ENCODE measurements around the gene COA1.

COA1 gene

GRCh38 chr7:43757073-43757720, 27.9 kb upstream of the COA1 start:
- H3K4me1 ChIP-seq (ENCODE audit: insufficient read depth, low read length) = peaks cover 12% of the 10 kb centered on the region; the same call in 1 of the 2 replicates
- H3K27ac ChIP-seq (ENCODE audit: low read depth, low read length) = no peak overlapping the region
- H3K27me3 ChIP-seq (ENCODE audit: insufficient read depth, low read length) = peaks cover 39% of the 10 kb centered on the region
- H3K36me3 ChIP-seq (ENCODE audit: insufficient read depth, low read length) = no peaks in the 10 kb centered on the region
- H3K4me3 ChIP-seq (ENCODE audit: low read length) = peak overlapping the region; percentile 81; the same call in 1 of the 2 replicates
- H3K9me3 ChIP-seq (ENCODE audit: insufficient read depth, low read depth, low read length) = no peaks in the 10 kb centered on the region
- no peak overlapping the region for H3K9ac ChIP-seq (ENCODE audit: low read depth, low read length)
- WGBS = 90% methylated on average over 2 of the region's 2 CpGs

GRCh38 chr7:43756368-43757072, 27.2 kb upstream of the COA1 start:
- H3K36me3 ChIP-seq (ENCODE audit: insufficient read depth, low read length) = no peaks in the 10 kb centered on the region
- peaks cover 10% of the 10 kb centered on the region; the same call in 1 of the 2 replicates for H3K4me1 ChIP-seq (ENCODE audit: insufficient read depth, low read length)
- H3K27ac ChIP-seq (ENCODE audit: low read depth, low read length) = no peak overlapping the region
- WGBS = 100% methylated on average over 1 of the region's 1 CpG
- H3K4me3 ChIP-seq (ENCODE audit: low read length) = no peak overlapping the region
- H3K27me3 ChIP-seq (ENCODE audit: insufficient read depth, low read length) = peaks cover 39% of the 10 kb centered on the region
- no peak overlapping the region for H3K9ac ChIP-seq (ENCODE audit: low read depth, low read length)
- H3K9me3 ChIP-seq (ENCODE audit: insufficient read depth, low read depth, low read length) = no peaks in the 10 kb centered on the region

GRCh38 chr7:43754596-43754995, 25.3 kb upstream of the COA1 start:
- H3K36me3 ChIP-seq (ENCODE audit: insufficient read depth, low read length) = no peaks in the 10 kb centered on the region
- 95% methylated on average over 4 of the region's 4 CpGs for WGBS
- H3K9ac ChIP-seq (ENCODE audit: low read depth, low read length) = no peak overlapping the region
- H3K9me3 ChIP-seq (ENCODE audit: insufficient read depth, low read depth, low read length) = no peaks in the 10 kb centered on the region
- no peak overlapping the region for H3K4me3 ChIP-seq (ENCODE audit: low read length)
- H3K4me1 ChIP-seq (ENCODE audit: insufficient read depth, low read length) = peaks cover 5% of the 10 kb centered on the region; the same call in 1 of the 2 replicates
- no peak overlapping the region for H3K27ac ChIP-seq (ENCODE audit: low read depth, low read length)
- H3K27me3 ChIP-seq (ENCODE audit: insufficient read depth, low read length) = peaks cover 30% of the 10 kb centered on the region

- Histone ChIP-seq H3K9me3 (ENCODE audit: insufficient read depth, low read depth, low read length) (no peaks in the 10 kb centered on the region), H3K4me1 (ENCODE audit: insufficient read depth, low read length) (no peaks in the 10 kb centered on the region), H3K27ac (ENCODE audit: low read depth, low read length) (no peak overlapping the region), H3K4me3 (ENCODE audit: low read length) (no peak overlapping the region), H3K9ac (ENCODE audit: low read depth, low read length) (no peak overlapping the region), H3K36me3 (ENCODE audit: insufficient read depth, low read length) (no peaks in the 10 kb centered on the region), H3K27me3 (ENCODE audit: insufficient read depth, low read length) (peaks cover 23% of the 10 kb centered on the region)
- WGBS = 94% methylated on average over 3 of the region's 3 CpGs
Observed at GRCh38 chr7:43753843-43754242, 24.5 kb upstream of the COA1 start.

- H3K4me3 ChIP-seq (ENCODE audit: low read length) = no peak overlapping the region
- H3K27me3 ChIP-seq (ENCODE audit: insufficient read depth, low read length) = peaks cover 20% of the 10 kb centered on the region
- 92% methylated on average over 1 of the region's 1 CpG for WGBS
- H3K9me3 ChIP-seq (ENCODE audit: insufficient read depth, low read depth, low read length) = no peaks in the 10 kb centered on the region
- no peaks in the 10 kb centered on the region for H3K4me1 ChIP-seq (ENCODE audit: insufficient read depth, low read length)
- H3K27ac ChIP-seq (ENCODE audit: low read depth, low read length) = no peak overlapping the region
- no peak overlapping the region for H3K9ac ChIP-seq (ENCODE audit: low read depth, low read length)
- no peaks in the 10 kb centered on the region for H3K36me3 ChIP-seq (ENCODE audit: insufficient read depth, low read length)
Observed at GRCh38 chr7:43753271-43753810, 24.0 kb upstream of the COA1 start.

- no peak overlapping the region for H3K9ac ChIP-seq (ENCODE audit: low read depth, low read length)
- WGBS = 83% methylated on average over 3 of the region's 3 CpGs
- H3K4me3 ChIP-seq (ENCODE audit: low read length) = no peak overlapping the region
- H3K27me3 ChIP-seq (ENCODE audit: insufficient read depth, low read length) = peaks cover 11% of the 10 kb centered on the region
- no peaks in the 10 kb centered on the region for H3K9me3 ChIP-seq (ENCODE audit: insufficient read depth, low read depth, low read length)
- no peak overlapping the region for H3K27ac ChIP-seq (ENCODE audit: low read depth, low read length)
- no peaks in the 10 kb centered on the region for H3K36me3 ChIP-seq (ENCODE audit: insufficient read depth, low read length)
- H3K4me1 ChIP-seq (ENCODE audit: insufficient read depth, low read length) = no peaks in the 10 kb centered on the region
Observed at GRCh38 chr7:43752411-43752810, 23.1 kb upstream of the COA1 start.

GRCh38 chr7:43750016-43750887, 20.9 kb upstream of the COA1 start:
- H3K36me3 ChIP-seq (ENCODE audit: insufficient read depth, low read length) = no peaks in the 10 kb centered on the region
- no peaks in the 10 kb centered on the region for H3K27me3 ChIP-seq (ENCODE audit: insufficient read depth, low read length)
- WGBS = 75% methylated on average over 14 of the region's 14 CpGs
- no peak overlapping the region for H3K9ac ChIP-seq (ENCODE audit: low read depth, low read length)
- no peak overlapping the region for H3K27ac ChIP-seq (ENCODE audit: low read depth, low read length)
- no peak overlapping the region for H3K4me3 ChIP-seq (ENCODE audit: low read length)
- no peaks in the 10 kb centered on the region for H3K4me1 ChIP-seq (ENCODE audit: insufficient read depth, low read length)
- no peaks in the 10 kb centered on the region for H3K9me3 ChIP-seq (ENCODE audit: insufficient read depth, low read depth, low read length)

- H3K9ac ChIP-seq (ENCODE audit: low read depth, low read length) = no peak overlapping the region
- H3K27ac ChIP-seq (ENCODE audit: low read depth, low read length) = no peak overlapping the region
- H3K27me3 ChIP-seq (ENCODE audit: insufficient read depth, low read length) = no peaks in the 10 kb centered on the region
- no peaks in the 10 kb centered on the region for H3K9me3 ChIP-seq (ENCODE audit: insufficient read depth, low read depth, low read length)
- WGBS = 78% methylated on average over 5 of the region's 5 CpGs
- H3K36me3 ChIP-seq (ENCODE audit: insufficient read depth, low read length) = no peaks in the 10 kb centered on the region
- H3K4me3 ChIP-seq (ENCODE audit: low read length) = no peak overlapping the region
- H3K4me1 ChIP-seq (ENCODE audit: insufficient read depth, low read length) = no peaks in the 10 kb centered on the region
Observed at GRCh38 chr7:43749383-43749940, 20.1 kb upstream of the COA1 start.

- H3K36me3 ChIP-seq (ENCODE audit: insufficient read depth, low read length) = no peaks in the 10 kb centered on the region
- no peaks in the 10 kb centered on the region for H3K4me1 ChIP-seq (ENCODE audit: insufficient read depth, low read length)
- no peak overlapping the region for H3K27ac ChIP-seq (ENCODE audit: low read depth, low read length)
- H3K9ac ChIP-seq (ENCODE audit: low read depth, low read length) = no peak overlapping the region
- H3K9me3 ChIP-seq (ENCODE audit: insufficient read depth, low read depth, low read length) = no peaks in the 10 kb centered on the region
- 95% methylated on average over 7 of the region's 9 CpGs for WGBS
- no peak overlapping the region for H3K4me3 ChIP-seq (ENCODE audit: low read length)
- no peaks in the 10 kb centered on the region for H3K27me3 ChIP-seq (ENCODE audit: insufficient read depth, low read length)
Observed at GRCh38 chr7:43747328-43748105, 18.2 kb upstream of the COA1 start.

GRCh38 chr7:43742692-43743091, 13.4 kb upstream of the COA1 start:
- no peaks in the 10 kb centered on the region for H3K36me3 ChIP-seq (ENCODE audit: insufficient read depth, low read length)
- H3K9ac ChIP-seq (ENCODE audit: low read depth, low read length) = no peak overlapping the region
- H3K4me3 ChIP-seq (ENCODE audit: low read length) = no peak overlapping the region
- no peak overlapping the region for H3K27ac ChIP-seq (ENCODE audit: low read depth, low read length)
- no peaks in the 10 kb centered on the region for H3K4me1 ChIP-seq (ENCODE audit: insufficient read depth, low read length)
- no peaks in the 10 kb centered on the region for H3K9me3 ChIP-seq (ENCODE audit: insufficient read depth, low read depth, low read length)
- H3K27me3 ChIP-seq (ENCODE audit: insufficient read depth, low read length) = no peaks in the 10 kb centered on the region
